GM12874 (cell line): ENCODE measurements around the gene SLC17A1.

Experiments used
- TF ChIP-seq, protein P1 (sequence below): IDR thresholded peaks from 2 replicates; pipeline ENCODE4 v1.5.1; 2011; ENCODE audit warnings: low read depth, mild to moderate bottlenecking, control low read depth, low read length, moderate library complexity; ENCODE audit not compliant: insufficient read depth

SLC17A1 gene

GRCh38 chr6:25852756-25853155 lies 20.9 kb upstream of the SLC17A1 start:
- TF ChIP-seq, protein P1, sequence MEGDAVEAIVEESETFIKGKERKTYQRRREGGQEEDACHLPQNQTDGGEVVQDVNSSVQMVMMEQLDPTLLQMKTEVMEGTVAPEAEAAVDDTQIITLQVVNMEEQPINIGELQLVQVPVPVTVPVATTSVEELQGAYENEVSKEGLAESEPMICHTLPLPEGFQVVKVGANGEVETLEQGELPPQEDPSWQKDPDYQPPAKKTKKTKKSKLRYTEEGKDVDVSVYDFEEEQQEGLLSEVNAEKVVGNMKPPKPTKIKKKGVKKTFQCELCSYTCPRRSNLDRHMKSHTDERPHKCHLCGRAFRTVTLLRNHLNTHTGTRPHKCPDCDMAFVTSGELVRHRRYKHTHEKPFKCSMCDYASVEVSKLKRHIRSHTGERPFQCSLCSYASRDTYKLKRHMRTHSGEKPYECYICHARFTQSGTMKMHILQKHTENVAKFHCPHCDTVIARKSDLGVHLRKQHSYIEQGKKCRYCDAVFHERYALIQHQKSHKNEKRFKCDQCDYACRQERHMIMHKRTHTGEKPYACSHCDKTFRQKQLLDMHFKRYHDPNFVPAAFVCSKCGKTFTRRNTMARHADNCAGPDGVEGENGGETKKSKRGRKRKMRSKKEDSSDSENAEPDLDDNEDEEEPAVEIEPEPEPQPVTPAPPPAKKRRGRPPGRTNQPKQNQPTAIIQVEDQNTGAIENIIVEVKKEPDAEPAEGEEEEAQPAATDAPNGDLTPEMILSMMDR, result no peak

GRCh38 chr6:25851961-25852360 lies 20.1 kb upstream of the SLC17A1 start:
- TF ChIP-seq, protein P1, result no peak

DNA sequence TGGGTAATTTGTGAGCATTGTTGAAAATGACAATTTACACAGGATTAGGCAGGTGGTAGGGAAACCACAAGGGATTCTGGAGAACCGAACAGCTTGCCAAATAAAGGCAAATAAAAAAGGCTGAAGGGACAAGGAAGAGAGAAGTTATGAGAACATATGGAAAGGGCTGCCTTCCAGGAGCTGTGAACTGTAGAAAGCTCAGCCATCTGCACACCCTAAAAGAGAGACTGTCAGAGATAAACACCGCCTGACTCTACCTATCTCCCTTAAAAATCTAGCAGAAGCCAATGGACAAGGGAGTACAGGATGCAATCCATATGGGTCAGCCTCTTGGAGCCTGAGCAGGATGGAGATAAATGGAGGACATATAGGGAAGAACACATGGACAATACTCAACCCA lies 12.7 kb upstream of the SLC17A1 start:
- TF ChIP-seq, protein P1, result no peak

- TF ChIP-seq, protein P1, result no peak
These were observed 10.7 kb upstream of the SLC17A1 start for GRCh38 chr6:25842526-25842925.

GRCh38 chr6:25835442-25836283 lies 3.8 kb upstream of the SLC17A1 start:
- TF ChIP-seq, protein P1, result no peak

GRCh38 chr6:25834950-25835349 lies 3.1 kb upstream of the SLC17A1 start:
- TF ChIP-seq, protein P1, result no peak

DNA sequence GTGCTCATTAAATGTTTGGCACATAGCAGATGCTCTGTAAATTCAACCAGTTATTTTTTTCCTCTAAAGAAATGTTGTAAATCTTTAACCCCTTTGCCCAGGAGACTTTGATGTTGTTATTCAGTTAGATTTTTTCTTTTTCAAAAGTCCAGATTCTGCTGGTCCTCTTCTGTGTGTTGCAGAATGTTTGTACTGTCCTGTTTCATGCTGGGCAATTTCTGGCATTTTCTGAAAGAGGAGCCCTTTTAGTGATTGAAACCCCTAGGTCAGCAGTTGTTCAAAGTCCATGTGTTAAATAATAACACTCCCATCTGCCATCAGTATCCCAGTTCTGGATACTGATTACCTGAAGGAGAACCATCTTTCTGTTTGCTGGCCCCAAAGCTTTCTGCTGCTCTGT lies 1.3 kb upstream of the SLC17A1 start:
- TF ChIP-seq, protein P1, result no peak
